ENCODE data around the gene WDR75.

Gene WDR75

DNA sequence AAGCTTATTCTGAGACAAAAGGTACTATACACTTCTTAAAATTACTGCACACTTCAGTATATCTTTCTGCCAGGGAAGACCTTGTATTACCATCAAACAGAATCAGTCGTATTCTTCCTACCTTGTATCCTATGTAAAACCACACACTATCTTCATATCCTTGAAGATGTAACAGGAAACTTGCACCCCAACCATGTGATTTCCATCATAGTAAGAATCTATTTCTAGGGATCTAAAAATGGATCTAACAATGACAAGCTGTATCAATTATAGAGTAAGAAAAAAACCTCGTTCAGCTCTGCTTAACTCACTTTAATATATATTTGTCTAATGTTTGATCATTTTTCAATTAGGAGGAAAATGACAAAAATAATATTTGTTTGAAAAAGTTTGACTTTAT lies 60.2 kb downstream of the WDR75 start:
- DNase-seq, result no peak

- no peak for DNase-seq
Observed at GRCh38 chr2:189502714-189503113, 61.4 kb downstream of the WDR75 start.

- DNase-seq, result no peak
Observed at GRCh38 chr2:189504238-189504637, 63.0 kb downstream of the WDR75 start.

- no peak for DNase-seq
Observed at GRCh38 chr2:189505492-189505891, 64.2 kb downstream of the WDR75 start.

GRCh38 chr2:189506514-189506976 lies 65.3 kb downstream of the WDR75 start:
- DNase-seq, result no peak

DNA sequence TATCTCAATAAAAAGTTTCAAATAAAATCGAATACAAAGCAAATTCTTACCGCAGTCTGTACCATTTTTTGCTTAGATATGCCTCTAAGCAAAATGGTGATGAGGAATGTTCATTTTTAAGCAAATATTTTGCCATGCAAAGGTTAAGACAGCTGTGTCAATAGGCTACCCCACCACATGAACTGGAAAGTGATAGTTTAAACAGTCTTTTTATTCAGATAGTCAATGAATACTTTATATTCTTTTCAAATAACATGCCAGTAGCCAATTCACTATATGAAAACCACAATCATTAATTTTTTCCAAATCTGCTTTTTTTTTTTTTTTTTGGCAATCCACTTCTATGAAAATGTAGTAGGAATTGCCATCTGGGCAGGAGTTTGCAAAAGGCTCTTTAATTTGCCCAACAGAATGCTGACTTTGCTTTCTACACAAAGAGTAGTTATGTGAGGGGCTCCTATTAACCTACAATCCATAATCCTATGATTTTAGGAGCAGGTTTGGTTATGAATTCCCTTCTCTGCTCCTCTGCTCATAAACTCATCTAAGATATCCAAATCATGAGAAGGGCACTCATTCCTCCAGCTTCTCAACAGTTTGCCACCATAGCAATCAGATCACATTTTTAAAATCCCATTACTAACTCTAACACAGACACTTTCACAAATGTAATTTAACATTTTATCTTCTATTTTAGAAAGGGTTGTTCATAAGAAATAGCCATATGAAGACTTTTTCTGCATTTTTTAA lies 70.1 kb downstream of the WDR75 start:
- no peak for DNase-seq

DNA sequence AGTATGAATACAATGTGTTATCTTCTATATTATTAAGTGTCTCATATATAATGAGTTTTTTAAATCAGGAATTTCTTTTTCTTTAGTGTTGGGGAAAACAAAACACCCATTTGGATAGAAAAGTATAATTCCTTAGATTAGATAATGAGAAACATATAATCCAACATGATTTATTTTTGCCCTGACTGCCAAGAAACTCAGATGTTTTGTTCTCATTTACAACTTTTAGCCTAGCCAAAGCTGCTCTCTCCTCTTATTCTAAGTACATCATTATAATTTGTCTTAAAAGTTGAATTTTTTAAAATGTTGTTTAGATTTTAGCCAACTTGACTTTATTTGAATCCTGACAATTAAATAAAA lies 70.7 kb downstream of the WDR75 start:
- no peak for DNase-seq

DNA sequence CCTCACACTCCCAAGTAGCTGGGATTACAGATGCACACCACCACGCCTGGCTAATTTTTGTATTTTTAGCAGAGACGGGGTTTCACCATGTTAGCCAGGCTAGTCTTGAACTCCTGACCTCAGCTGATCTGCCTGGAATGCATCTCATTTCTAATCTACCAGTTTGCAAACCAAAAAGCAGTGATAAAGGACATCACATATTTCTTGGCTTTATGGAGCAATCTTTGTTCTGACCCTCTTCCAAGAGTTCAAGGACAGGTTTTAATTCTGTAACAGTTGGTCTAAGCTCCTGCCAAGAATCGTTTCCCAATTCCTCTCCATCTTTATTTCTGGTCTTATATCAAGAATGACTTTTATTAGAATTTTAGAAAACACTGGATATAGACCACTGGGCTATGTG lies 71.6 kb downstream of the WDR75 start:
- DNase-seq, result no peak

GRCh38 chr2:189514104-189514503 lies 72.8 kb downstream of the WDR75 start:
- DNase-seq, result no peak

- no peak for DNase-seq
Observed at GRCh38 chr2:189515264-189515663, 74.0 kb downstream of the WDR75 start.

GRCh38 chr2:189516546-189516945 lies 75.3 kb downstream of the WDR75 start:
- DNase-seq, result no peak

DNA sequence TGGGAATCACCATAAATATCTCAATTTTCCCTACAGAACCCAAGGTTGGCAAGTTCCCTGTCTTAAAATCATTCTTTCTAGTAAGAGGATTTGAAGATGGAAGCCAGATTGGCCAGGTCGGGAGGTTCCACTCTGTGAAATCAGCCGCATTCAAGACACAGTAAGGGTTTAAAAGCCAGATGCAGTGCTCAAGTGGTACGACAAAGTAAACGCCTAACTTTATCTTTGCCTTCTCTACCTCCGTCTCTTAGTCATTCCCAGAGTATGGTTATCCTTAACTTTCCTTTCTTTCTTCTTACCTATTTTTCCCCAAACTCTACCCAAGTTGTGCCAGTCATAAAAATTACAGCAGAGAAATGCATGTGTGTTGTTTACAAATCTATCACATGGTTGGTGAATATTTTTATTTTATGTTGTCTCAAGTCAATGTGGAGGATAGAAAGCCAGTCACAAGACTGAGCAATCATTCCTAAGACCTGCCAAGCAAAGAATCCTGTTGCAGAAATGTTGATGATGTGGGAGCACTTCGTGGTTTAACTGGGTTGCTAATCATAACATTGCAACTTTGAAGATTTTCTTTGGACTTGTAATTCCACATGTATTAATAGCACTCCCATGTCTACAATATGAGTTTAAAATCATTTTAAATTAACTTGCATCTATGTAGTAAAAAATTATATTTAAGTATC lies 76.7 kb downstream of the WDR75 start:
- DNase-seq, result peak; percentile 61

DNA sequence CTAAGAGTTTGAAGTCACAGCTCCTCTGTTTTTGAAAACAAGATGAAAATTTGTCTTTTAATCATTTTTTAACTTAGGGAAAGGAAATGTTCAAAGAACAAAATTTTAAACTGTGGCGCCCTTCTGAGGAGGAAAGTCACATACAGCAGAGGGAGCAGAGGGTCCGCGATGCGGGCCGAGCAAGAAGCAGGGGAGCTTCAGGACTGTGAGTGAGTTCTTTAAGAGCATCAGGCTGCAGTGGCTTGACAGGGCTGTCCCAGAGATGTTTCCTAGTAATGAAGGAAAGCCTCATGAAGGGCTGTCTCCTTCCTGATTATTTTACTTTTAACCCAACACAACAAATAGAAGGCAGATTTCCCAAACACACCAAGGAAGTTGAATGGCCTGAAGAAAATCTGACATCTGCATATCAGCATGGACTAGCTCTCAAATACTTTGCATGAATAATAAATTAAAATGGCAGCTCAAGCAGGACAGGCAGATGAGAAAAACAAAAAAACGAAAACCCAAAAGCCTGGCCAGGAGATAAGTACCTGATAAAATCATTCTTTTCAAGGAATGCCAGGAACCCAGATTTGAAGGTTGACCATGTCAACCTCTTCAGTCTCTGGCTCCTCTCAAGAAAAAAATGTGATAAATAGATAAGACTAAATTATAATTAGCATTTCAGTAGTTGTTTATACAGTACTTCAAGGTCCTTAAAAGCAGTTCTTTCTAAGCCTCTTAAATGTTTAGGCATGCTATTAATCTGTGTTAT lies 78.5 kb downstream of the WDR75 start:
- no peak for DNase-seq

- no peak for DNase-seq
Observed at GRCh38 chr2:189521699-189522434, 80.6 kb downstream of the WDR75 start.

DNA sequence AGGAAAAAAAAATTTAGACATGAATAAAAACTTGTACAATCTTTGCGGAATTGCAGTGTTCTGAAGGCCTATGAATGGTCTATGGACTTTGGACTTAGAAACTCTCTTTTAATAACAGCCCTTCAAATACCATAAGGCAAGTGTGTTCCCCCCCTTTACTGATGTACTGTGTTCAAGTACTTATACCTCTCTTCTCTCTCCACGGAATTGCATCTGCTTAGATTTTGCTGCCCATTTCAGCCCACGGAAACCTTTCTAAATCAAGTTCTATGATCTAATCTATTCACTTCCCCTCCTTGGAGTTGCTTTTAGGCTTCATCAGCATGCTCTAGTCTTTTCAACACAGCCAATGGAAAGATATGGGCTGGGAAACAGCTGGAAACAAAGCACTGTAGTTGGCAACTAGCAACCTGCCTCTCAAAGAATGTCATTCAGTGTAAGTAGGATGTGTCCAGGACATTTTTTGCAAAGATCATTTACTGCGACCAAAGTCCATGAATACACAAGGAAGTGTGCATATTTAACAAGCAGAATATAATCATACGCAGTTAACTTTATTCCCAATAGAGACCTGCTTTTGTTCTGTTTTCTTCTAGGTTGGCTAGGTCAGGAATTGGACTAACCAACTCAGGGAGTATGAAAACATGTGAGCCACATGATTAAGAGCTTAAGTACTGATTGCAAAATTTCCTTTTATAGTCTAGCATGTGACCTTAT lies 81.3 kb downstream of the WDR75 start:
- DNase-seq, result no peak

GRCh38 chr2:189524746-189525145 lies 83.5 kb downstream of the WDR75 start:
- no peak for DNase-seq
